Esophagus muscularis mucosa (tissue), 3 donors: ENCODE measurements around the gene CNTNAP2.

Experiments
- CTCF ChIP-seq, 3 experiments: fragments of 200-600 bp in 2 of 3; fragments of 450-650 bp in 1 of 3; sonication (generic) in 2 of 3; IDR thresholded peaks; one replicate each; pipeline ENCODE4 v1.5.1; 2017 to 2019; ENCODE audit warnings: antibody characterized with exemption in 3 of 3, mild to moderate bottlenecking in 2 of 3, moderate library complexity in 1 of 3
- POLR2A ChIP-seq: fragments of 450-650 bp; IDR thresholded peaks from one replicate; pipeline ENCODE4 v1.6.1; 2017; ENCODE audit warnings: antibody characterized with exemption, moderate library complexity, mild to moderate bottlenecking, low read depth

GRCh38 chr7:146216396-146217041 lies 99.9 kb downstream of the CNTNAP2 start:
- TF ChIP-seq POLR2A: no peak
- TF ChIP-seq CTCF (IDR thresholded peaks at IDR 0.05): no peak
